ENCODE results near the gene PMP22. TPM values are rescaled to one million over a fixed set of nuclear protein-coding genes. Genes with fewer than 3 reads are reported as not detected.

Gene PMP22
- total RNA-seq, 1 donor from 2014 or later: 4.3 TPM

- Histone ChIP-seq H3F3A (ENCODE audit: low read depth) (no peaks in the 10 kb centered on the region), H3K9ac (no peak overlapping the region), H3K9me3 (ENCODE audit: low read depth) (no peaks in the 10 kb centered on the region), H3K4me1 (peaks cover 6% of the 10 kb centered on the region), H3K79me2 (ENCODE audit: low read depth) (no peaks in the 10 kb centered on the region), H3K36me3 (no peaks in the 10 kb centered on the region), H4K20me1 (ENCODE audit: low read depth) (no peaks in the 10 kb centered on the region), H3K27ac (no peak overlapping the region), H3K4me2 (no peak overlapping the region), H3K27me3 (no peaks in the 10 kb centered on the region), H2AFZ (replicated peaks) (no peak overlapping the region), H3K4me3 (no peak overlapping the region)
- Mint-ChIP-seq H3K27me3 (ENCODE audit: insufficient read depth, low read depth) (peaks cover 11% of the 10 kb centered on the region), H3K27ac (no peak overlapping the region), H3K9me3 (no peaks in the 10 kb centered on the region), H3K4me3 (no peak overlapping the region), H3K36me3 (no peaks in the 10 kb centered on the region), H3K4me1 (peaks cover 6% of the 10 kb centered on the region)
- TF ChIP-seq, protein P1, sequence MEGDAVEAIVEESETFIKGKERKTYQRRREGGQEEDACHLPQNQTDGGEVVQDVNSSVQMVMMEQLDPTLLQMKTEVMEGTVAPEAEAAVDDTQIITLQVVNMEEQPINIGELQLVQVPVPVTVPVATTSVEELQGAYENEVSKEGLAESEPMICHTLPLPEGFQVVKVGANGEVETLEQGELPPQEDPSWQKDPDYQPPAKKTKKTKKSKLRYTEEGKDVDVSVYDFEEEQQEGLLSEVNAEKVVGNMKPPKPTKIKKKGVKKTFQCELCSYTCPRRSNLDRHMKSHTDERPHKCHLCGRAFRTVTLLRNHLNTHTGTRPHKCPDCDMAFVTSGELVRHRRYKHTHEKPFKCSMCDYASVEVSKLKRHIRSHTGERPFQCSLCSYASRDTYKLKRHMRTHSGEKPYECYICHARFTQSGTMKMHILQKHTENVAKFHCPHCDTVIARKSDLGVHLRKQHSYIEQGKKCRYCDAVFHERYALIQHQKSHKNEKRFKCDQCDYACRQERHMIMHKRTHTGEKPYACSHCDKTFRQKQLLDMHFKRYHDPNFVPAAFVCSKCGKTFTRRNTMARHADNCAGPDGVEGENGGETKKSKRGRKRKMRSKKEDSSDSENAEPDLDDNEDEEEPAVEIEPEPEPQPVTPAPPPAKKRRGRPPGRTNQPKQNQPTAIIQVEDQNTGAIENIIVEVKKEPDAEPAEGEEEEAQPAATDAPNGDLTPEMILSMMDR (IDR thresholded peaks at IDR 0.05): no peak
- TF ChIP-seq EZH2 (IDR thresholded peaks at IDR 0.05): no peak
- TF ChIP-seq EZH2phosphoT487 (IDR thresholded peaks at IDR 0.05): no peak
- DNase-seq (ENCODE audit: low spot score): no peak
Measured at GRCh38 chr17:15288859-15289258, 23.7 kb upstream of the PMP22 start.

DNA sequence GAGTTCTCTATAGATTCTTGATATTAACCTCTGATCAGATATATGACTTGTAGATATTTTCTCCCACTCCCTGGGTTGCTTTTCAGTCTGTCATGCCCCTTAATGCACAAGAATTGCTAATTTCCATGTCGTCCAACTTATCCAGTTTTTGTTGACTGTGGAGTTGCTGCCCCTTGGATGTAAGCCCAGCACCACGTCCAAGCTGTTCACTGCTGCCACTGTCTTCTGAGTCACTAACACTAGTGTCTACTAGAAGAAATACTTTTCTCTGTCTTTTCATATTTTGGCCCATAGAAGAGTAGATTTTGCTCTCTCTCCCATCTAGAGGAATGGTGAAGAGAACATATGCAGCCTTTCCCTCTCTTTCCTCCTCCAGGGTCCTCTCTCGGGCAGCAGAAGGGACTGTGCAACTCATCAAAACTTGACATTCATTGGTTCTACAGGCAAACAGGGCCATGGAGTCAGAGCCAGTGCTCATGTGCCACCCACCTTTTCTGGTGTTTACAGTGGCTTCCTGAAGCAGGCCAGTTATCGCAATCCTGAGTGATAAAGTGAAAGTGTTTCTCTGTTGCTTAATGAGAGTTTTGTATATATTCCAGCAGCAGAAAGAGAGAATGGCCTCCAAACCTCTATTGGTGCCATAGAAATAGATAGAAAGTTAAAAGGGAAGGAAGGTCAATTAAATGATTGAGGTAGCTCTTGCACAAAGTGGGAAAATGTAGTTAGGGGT, 22.6 kb upstream of the PMP22 start:
- H3K27ac ChIP-seq: no peak overlapping the region
- no peaks in the 10 kb centered on the region for H4K20me1 ChIP-seq (ENCODE audit: low read depth)
- peaks cover 6% of the 10 kb centered on the region for H3K4me1 ChIP-seq
- no peak overlapping the region for H3K4me3 ChIP-seq
- no peaks in the 10 kb centered on the region for H3F3A ChIP-seq (ENCODE audit: low read depth)
- no peak overlapping the region for H3K9ac ChIP-seq
- H3K79me2 ChIP-seq (ENCODE audit: low read depth): no peaks in the 10 kb centered on the region
- TF ChIP-seq EZH2phosphoT487 (IDR thresholded peaks at IDR 0.05) (no peak), EZH2 (IDR thresholded peaks at IDR 0.05) (no peak)
- TF ChIP-seq, protein P1 (IDR thresholded peaks at IDR 0.05): no peak
- Mint-ChIP-seq H3K9me3 (peaks cover 2% of the 10 kb centered on the region), H3K4me3 (no peak overlapping the region), H3K27ac (no peak overlapping the region), H3K4me1 (peaks cover 6% of the 10 kb centered on the region), H3K36me3 (no peaks in the 10 kb centered on the region), H3K27me3 (ENCODE audit: insufficient read depth, low read depth) (peaks cover 11% of the 10 kb centered on the region)
- DNase-seq (ENCODE audit: low spot score): no peak
- H3K9me3 ChIP-seq (ENCODE audit: low read depth): no peaks in the 10 kb centered on the region
- no peak overlapping the region for H3K4me2 ChIP-seq
- no peaks in the 10 kb centered on the region for H3K27me3 ChIP-seq
- no peaks in the 10 kb centered on the region for H3K36me3 ChIP-seq
- no peak overlapping the region for H2AFZ ChIP-seq (replicated peaks)

DNA sequence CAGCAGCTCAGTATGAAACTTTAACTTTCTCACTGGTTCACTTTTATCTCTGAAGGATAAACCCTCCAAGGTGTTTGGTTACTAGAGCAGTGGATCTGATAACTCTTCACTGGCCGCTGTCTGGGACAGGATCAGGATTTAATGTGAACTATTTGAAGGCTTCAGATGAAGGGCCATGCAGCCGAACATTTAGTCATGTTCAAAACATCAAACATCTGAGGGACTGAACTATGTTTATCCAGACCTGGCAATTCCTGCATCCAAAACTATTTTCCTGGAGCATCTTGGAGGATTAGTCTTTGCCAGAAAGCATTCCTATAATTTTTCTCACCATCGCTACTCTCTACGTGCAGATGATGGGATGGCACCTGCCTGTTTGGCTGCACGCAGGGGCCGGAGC, 20.3 kb upstream of the PMP22 start:
- no peaks in the 10 kb centered on the region for H3K27me3 ChIP-seq
- no peak overlapping the region for H3K4me2 ChIP-seq
- Mint-ChIP-seq H3K36me3 (no peaks in the 10 kb centered on the region), H3K27ac (no peak overlapping the region), H3K4me1 (no peaks in the 10 kb centered on the region), H3K9me3 (peaks cover 4% of the 10 kb centered on the region), H3K4me3 (no peak overlapping the region), H3K27me3 (ENCODE audit: insufficient read depth, low read depth) (peaks cover 10% of the 10 kb centered on the region)
- no peak overlapping the region for H3K4me3 ChIP-seq
- H2AFZ ChIP-seq (replicated peaks): no peak overlapping the region
- H3K9ac ChIP-seq: no peak overlapping the region
- H3K79me2 ChIP-seq (ENCODE audit: low read depth): no peaks in the 10 kb centered on the region
- no peak for TF ChIP-seq EZH2phosphoT487 (IDR thresholded peaks at IDR 0.05)
- TF ChIP-seq, protein P1 (IDR thresholded peaks at IDR 0.05): no peak
- no peak for TF ChIP-seq EZH2 (IDR thresholded peaks at IDR 0.05)
- H4K20me1 ChIP-seq (ENCODE audit: low read depth): no peaks in the 10 kb centered on the region
- no peak overlapping the region for H3K27ac ChIP-seq
- no peak for DNase-seq (ENCODE audit: low spot score)
- H3F3A ChIP-seq (ENCODE audit: low read depth): no peaks in the 10 kb centered on the region
- H3K9me3 ChIP-seq (ENCODE audit: low read depth): no peaks in the 10 kb centered on the region
- no peaks in the 10 kb centered on the region for H3K4me1 ChIP-seq
- no peaks in the 10 kb centered on the region for H3K36me3 ChIP-seq

All from neural progenitor cell (in vitro differentiated cells).